ENCODE results near the gene PRLR. TPM values are rescaled to one million over a fixed set of nuclear protein-coding genes. Genes with fewer than 3 reads are reported as not detected.

The PRLR gene
- polyA plus RNA-seq, 4 donors: 32.9 to 53.2 (median 34.7) TPM

DNA sequence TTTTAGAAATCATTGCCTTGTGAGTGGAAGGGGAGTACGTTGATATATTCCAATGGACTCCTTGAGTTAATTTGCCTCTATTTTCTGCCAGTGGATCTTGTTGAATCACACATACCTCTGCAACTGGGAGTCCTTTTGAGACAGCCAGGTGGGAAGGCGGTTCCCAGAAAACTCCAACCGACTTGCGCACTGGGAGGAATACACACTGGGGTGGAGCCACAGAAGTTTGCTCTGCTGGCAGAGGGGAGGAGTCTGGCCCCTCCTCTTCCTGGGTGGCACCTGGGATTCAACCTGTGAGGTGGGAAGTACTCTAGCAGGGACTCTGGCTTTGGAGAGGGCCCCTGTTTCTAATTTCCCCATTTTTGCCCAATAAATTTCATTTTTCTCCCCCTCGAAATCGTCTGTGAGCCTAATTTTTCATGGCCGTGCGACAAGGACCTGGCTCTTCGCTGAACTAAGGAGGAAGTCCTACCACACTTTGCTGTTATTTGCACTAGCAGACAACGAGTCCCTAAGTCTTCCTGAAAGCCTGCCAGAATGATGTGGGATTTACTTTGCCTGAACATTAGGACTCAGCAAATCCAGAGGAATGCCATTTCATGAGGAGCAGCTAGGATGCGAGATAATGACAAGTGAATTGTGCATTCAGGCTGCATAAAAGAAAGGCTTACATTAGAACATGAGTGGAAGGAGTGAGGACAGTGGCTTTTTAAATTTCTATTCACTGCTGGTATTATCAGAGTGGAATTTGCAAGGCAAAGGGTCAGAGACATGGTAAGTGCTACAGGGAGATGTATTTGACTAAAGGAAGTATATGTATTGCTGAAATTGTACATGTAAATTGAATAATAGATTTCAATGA lies 67.2 kb downstream of the PRLR start:
- no peak for DNase-seq (ENCODE audit: low read depth in 4 of 4, low spot score in 3 of 4)

DNA sequence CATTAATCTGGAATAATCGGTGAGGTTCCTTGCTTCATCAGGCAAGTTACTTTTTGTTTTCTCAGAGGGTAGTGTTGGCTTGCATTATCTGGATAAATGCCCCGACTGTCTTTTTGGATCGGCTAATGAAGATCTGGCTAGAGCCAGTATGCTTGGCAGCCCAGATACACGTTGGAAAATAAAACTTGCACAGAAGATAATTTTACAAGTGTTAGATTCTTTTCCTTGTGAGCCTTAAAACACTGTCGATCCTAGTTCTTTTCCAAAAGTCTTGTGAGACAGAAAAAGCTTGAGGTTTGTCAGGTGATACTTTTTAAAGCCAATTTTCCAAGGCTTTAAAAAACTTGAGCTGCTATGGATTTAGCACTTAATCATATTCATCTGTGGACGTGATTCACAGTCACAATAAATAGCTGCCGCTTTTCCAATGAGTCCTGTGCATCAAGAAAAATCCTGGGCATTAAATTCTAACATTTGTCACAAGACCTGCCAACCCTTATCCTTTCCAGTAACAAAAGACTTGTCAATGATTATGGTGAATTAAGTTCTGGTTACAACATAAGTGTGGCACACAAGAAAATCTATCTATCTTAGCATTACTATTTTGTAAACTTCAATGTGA lies 68.5 kb downstream of the PRLR start:
- DNase-seq (ENCODE audit: low read depth in 4 of 4, low spot score in 3 of 4): no peak

DNA sequence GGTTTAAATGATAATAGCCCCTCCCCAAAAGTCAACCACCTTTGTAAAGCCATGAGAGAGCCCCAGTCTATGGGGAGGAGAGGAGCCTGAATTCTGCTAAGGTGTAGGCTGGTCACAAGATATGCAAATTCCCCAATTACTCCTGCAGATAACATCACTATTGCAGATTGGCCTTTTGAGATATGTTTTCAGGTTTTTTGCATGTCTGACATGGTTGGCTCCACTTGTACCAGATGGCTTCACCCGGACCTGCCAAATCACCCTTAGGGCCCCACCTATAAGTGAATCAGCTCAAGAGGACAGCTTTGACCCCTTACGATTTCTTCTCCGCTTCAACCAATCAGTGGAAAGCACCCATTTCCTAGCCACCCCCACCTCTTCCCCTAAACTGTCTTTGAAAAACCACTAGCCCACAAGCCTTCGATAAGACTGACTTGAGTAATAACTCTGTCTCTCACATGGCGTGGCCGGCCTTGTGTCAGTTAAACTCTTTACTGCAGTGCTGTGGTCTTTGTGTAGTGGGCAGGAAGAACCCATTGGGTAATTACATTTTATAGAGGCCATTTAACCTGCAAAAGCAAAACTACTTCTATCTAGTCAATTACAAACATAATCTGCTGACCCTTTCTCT lies 69.7 kb downstream of the PRLR start:
- DNase-seq (ENCODE audit: low read depth in 4 of 4, low spot score in 3 of 4): no peak

DNA sequence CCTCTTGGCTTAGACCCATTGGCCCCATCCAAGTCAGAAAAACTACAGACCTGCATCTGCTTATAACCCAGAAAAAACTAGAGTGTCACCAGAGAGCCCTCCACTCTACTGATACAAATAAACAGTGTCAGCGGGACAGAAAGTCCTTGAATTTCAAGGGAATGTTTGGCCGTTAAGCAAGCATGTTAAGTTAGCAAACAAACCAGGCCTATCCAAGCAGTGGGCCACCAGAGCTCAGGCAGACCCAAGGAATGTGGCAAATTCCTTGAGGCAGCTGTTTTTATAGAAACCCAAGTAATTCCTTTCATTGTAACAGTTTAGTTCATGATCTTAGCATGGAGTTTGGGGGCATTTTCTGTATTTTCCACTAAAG lies 70.9 kb downstream of the PRLR start:
- DNase-seq (ENCODE audit: low read depth in 4 of 4, low spot score in 3 of 4): no peak

DNA sequence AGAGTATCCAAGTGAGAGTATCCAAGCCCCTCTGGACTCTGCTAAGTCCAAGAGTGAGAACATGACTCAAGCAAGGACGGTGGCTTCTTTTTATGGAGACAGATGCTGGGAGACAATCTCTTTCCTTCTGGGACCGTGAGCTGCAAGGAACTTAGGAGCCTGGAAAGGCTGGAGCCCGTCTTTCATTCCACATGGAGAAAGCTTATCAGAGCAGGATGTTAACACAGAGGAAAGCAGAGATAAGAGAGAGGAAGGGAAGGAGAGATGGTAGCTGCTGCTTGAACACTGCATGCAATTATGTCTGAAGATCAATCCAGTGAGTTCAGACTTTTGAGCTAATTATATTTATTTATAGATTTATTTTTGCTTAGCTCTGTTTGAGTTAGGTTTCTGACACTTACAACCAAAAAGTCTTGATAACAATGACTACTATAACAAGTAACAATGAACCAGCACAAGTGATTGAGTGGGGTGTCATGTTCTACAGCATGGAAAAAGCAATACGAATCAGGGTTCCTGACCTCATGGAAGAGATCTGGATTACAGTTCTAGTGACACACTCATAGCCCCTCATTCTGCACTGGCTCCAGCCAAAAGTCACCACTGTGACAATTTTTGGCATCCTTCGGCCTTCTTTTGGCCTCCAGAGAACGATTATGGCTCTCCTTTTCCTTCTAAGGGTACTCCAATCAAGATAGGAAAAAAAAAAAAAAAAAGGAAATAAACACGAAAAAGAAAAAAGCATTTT lies 71.5 kb downstream of the PRLR start:
- no peak for DNase-seq (ENCODE audit: low read depth in 4 of 4, low spot score in 3 of 4)

DNA sequence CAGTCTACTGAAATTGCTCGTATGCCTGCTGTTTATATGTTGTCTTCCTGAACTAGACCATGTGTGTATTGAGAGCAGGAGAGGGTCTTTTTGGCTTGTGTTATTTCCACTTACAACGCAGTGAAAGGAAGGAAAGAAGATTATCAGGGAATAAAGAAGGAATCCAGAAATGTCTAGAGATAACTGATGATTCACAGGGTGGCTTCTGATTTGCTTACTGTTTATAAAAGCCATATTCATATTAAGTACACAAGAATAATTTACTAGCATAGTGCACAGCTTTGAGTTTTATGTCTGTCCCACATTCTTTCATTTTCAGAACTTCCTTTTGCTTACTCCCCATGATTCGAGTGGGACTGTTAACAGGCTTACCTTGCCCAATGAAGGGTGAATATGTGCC lies 72.1 kb downstream of the PRLR start:
- no peak for DNase-seq (ENCODE audit: low read depth in 4 of 4, low spot score in 3 of 4)

DNA sequence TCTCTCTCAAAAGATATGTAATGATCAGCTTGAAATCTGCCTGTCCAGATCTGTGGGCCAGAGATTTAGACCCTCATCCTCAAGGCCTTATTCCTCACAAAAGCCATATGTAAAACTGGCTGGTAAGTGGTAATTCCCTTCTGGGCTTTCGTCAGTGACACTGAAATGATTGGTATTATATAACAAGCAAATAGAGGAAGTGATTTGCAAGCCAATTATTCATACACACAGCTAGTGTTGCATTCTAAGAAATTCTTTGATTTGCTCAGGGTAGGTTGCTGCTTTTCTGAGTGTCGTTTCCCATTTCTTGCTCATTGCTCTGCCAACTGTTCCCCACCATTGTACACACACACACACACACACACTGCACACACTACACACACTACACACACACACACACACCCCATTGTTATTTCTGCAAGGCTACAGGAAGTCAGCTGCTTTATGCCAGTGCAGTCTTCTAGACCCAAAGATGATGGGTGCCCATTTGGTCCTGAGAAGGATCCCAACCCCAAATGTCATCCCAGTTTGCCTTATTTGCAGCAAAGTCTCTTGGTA lies 76.8 kb downstream of the PRLR start:
- DNase-seq (ENCODE audit: low read depth in 4 of 4, low spot score in 3 of 4): no peak

DNA sequence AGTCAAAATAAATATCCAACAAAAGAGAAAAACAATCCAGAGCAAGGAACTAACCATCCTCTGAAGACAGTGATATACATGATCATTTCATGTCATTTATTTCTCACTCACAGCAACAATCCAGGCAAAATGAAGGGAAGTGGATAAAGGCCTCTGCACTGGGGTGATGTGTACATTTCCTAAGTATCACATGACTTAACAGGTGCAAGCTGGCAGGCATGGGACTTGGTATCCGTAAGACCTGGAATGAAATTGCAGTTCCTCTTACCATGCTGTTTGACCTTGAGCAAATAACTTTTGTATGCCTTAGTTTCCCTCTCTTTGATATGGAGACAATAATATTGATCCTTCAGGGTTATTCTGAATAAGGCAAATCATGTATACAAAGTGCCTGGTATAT lies 77.6 kb downstream of the PRLR start:
- no peak for DNase-seq (ENCODE audit: low read depth in 4 of 4, low spot score in 3 of 4)

DNA sequence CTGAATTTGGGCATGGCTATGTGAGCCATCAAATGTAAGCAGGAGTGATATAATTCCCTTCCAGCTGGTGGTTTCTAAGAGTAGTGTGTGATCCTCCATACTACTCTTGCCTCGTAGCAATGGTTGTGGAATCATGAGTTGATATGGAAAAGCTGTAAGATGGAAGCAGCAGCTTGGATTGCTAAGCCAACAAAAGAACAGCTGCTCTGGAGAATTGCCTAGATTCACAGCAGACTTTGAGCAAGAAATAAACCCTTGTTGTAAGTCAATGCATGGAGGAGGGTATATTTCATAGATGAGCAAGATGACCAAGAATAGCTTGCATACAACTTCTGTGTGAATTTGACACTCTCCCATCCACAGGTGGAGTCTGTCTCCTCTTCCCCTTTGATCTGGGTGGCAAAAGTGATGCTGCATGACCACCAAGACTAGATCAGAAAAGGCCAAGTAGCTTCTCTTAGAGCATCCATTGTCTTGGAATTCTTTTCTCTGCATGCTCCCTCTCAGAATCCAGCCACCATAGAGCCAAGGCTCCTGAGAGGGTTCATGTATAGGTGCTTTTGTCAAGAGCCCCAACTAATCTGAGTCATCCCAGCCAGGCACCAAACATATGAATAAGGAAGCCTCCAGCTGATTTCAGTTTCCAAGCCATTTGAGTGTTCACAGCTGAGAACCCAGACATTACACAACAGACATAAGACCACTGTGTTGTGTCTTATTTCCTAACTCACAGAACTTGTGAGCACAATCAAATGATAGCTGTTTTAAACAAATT lies 79.0 kb downstream of the PRLR start:
- DNase-seq (ENCODE audit: low read depth in 4 of 4, low spot score in 3 of 4): peak in 3 of 4 donors; percentile 15 to 46 (median 26)

DNA sequence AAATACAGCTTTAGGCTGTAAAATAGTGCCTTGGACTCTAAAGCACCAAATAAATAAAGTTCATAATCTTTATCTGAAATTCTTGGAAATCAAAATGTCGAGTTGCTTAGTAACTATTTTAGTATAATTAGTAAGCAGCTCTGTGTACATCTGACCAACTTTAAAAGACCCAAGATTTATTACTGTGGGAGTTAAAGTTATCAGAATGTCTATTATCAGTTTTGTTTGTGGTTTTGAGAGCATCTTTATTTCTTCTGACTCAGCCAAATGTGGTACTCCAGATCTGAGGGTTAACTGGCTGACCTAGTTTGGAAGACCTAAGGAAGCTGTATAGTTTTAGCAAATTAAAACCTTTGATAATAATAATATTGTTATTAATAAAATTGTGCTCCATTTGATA lies 81.2 kb downstream of the PRLR start:
- DNase-seq (ENCODE audit: low read depth in 4 of 4, low spot score in 3 of 4): no peak

DNA sequence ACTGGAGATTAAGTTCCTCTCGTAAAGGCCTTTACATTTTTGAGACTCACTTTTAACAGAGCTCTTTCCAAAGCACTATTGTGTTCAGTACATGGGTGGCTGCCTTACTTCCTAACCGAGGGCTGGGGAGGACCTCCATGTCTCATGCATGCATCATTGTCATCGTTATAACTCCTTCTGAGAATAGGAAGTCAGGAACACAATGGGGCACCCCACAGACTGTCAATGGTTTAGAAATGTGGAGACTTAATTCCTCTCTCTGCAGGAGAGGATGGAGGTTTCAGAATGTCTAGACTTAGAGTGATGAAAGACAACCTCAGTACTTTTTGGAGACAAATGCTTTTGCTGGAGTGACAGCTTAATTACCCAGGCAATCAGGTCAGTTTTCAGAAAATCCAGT lies 83.9 kb downstream of the PRLR start:
- no peak for DNase-seq (ENCODE audit: low read depth in 4 of 4, low spot score in 3 of 4)

DNA sequence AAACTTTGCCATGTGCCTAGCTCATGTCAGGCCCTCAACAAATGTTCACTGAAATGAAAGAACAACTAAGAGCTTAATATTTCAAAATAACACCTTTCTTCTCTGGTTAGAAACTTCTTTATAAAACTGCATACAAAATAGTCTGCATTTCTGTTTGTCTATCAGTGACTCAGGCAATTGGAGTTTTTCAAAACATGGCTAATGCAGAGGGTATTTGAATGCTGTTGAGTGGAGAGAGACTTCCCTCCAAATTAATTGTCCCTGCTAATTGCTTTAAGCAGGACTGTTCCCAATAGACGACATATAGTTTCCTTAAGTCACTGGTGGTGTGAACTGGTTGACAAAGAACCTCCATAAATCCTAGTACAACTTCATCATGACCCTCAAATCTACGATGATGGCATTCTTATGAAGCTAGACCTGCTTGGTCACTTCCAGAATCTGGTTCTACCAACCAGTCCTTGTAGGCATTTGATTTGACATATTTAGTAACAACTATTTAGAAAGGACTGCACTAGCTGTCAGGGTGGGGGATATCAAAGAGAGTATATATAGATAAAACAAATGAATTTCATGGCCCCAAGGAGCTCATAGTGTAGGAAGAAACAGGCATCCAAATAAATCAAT lies 84.5 kb downstream of the PRLR start:
- DNase-seq (ENCODE audit: low read depth in 4 of 4, low spot score in 3 of 4): no peak

DNA sequence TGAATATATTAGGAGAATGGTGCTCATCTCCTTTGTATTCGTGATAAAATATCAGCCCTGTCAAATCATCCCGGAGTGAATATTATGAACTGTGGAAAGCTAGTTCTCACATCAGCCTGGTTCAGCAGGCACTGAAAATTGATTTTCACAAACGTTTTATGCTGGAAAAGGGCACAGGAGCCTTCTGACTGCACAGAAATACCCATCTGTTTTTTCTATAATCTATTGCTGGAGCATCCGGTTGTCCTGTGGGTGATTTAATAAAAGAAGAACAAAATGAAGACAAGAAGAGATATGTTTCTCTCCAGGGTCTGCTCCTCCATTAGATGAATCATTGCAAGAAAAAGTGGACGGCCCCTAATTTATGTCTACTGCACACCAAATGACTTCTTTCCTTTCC lies 85.3 kb downstream of the PRLR start:
- no peak for DNase-seq (ENCODE audit: low read depth in 4 of 4, low spot score in 3 of 4)

DNA sequence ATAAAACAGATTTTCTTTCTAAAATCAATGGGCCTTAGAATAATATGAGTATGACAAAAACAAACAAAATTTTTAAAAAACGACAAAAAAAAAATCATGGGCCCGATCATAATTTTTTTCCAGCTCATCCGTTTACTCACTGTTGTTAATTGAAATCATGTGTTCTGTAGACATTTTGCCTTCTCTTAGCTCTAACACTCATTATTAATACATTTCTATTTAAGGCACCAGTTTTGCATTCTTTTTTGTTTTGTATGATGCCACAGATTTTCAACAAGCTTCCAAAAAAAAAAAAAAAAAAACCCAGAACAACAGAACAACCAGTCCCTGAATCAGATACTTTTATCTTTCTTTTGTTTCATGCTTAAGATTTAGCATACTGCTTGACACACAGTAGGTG lies 86.4 kb downstream of the PRLR start:
- DNase-seq (ENCODE audit: low read depth in 4 of 4, low spot score in 3 of 4): no peak

DNA sequence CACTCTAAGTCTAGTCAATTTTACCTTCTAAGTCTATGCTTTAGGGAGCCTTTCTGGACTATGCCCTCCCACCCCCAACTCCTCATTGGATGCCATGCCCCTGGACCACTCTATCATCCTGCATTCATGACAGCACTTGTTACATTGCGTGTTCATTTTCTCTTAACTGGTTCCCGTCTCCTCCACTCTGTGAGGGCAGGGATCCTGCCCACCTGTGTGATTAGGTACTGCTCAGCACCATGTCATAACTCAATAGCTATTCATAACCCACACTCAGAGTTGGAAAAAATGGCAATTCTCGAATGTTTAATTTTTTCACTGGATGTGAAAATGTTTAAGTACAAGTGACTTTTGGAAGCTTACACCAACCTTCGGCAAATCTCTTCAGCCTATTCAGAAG lies 88.5 kb downstream of the PRLR start:
- DNase-seq (ENCODE audit: low read depth in 4 of 4, low spot score in 3 of 4): no peak

DNA sequence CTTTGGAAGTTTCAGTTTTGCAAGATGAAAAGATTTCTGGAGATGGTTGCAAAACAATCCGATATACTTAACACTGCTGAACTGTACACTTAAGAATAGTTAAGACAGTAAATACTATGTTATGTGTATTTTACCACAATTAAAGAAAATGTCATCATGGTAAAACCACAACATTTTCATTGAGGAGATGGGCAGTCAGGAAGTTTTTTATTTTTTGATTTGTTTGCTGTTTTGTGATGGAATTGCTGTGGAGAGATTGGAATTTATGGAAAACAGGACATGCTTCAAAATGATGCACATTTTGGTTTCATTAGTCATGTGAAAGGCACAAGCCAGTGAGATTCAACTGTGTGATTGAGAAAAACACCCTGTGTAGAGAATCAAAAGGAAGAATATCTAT lies 92.1 kb downstream of the PRLR start:
- DNase-seq (ENCODE audit: low read depth in 4 of 4, low spot score in 3 of 4): no peak

DNA sequence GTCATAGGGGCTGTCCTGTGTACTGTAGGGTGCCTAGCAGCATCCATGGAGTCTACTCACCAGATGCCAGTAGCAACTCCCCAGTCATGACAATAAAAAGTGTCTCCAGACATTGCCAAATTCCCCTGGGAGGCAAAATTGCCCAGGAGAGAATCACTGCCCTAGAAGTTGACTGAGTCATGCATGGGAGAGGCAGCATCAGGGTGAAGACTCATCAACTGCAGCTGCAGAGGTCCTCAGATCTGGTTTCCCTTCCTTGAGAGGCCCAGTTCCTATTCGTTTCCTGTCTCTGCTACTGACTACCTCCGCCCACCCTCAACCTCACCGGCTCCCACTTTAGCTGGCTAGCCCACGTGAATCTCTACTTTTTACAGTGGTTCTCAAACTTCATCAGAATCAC lies 93.9 kb downstream of the PRLR start:
- no peak for DNase-seq (ENCODE audit: low read depth in 4 of 4, low spot score in 3 of 4)

DNA sequence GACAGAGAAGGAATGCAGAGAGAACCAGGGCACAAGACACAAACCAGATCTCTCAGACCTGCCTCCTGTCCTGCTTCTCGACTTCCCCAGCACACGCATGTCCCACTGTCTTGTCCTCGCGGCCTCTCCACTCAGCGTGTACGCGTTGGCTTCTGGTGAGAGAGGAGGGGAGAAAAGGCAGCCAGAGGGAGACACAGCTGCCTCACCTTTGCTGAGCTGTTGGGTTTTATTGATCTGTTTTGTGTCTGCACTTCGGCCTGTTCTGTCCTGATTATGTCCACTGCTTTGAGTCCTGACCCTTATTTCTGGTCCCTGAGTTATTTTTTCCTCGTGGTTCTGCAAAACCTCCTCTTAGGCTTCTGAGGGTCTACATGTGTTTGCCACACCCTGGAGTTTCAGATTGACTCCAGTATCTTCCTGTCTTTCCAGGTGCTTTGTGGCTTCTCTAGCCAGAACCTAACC lies 95.0 kb downstream of the PRLR start:
- no peak for DNase-seq (ENCODE audit: low read depth in 4 of 4, low spot score in 3 of 4)

DNA sequence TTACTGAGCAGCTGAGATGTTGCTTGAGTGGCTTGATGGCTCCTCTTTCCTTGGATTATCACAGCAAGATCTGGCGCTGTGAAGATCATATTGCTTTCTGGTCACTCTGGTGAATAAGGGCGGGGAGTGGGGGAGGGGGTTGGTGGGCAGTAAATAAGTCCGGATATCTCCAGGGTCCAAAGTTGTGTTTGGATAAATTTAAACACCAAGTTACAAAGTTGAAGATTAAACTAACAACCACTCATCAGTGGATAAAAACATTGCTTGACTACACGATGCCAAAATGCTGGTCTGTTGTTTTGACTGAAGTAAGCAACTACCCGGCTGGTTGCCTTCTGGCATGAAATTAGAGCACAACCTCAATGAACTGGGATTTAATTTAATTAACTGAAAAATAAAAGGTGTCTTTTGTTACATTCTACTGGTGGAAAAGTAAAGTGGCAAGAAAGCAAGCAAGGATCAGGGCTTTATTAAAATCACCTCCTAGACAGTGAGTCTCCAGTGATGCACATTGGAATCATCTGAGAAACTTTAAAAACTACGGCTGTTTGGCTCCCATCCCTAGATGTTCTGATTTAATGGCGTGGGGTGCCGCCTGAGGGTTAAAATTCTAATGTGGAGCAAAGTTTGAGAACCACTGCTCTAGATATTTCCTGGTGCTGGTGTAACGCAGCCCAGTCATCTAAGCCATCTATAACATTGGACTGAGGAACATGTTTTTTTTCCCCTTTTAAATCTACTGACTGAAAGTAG lies 95.8 kb downstream of the PRLR start:
- DNase-seq (ENCODE audit: low read depth in 4 of 4, low spot score in 3 of 4): no peak

Data from right renal pelvis (tissue), 4 donors.